Kidney epithelial cell (primary cell): ENCODE data around the gene ATXN2. TPM values are rescaled to one million over a fixed set of nuclear protein-coding genes. Genes with fewer than 3 reads are reported as not detected.
A peak's percentile ranks its signal among the peaks of the same experiment; 100 is the strongest.
"Not testable (repeated sequence)": the region's sequence is repeated elsewhere in the genome, so short reads cannot be mapped to it uniquely, and the experiment has no call there.

Experiments used
- DNase-seq: peaks from one replicate; pipeline ENCODE4 v3.0.0-alpha.2; 2010; ENCODE audit warnings: low read depth
- H3K27me3 ChIP-seq: 2 replicates; pipeline ENCODE4 v1.6.0; 2011; ENCODE audit warnings: low read length; ENCODE audit not compliant: control insufficient read depth, insufficient read depth
- H3K36me3 ChIP-seq: 2 replicates; pipeline ENCODE4 v1.5.1; 2011; ENCODE audit warnings: low read length; ENCODE audit not compliant: control insufficient read depth, insufficient read depth
- H3K4me3 ChIP-seq: 2 replicates; pipeline ENCODE4 v1.5.1; 2011; ENCODE audit warnings: low read depth, mild to moderate bottlenecking, control low read depth, low read length
- CTCF ChIP-seq: IDR thresholded peaks from 2 replicates; pipeline ENCODE4 v1.5.1; 2011; ENCODE audit warnings: mild to moderate bottlenecking, moderate library complexity, low read length, control low read depth, inconsistent platforms; ENCODE audit not compliant: insufficient read depth, poor library complexity, severe bottlenecking
- total RNA-seq: library from RNA; depleted of rRNA; stranded (reverse); fragments of >200 nt; gene quantifications from 2 replicates; pipeline ENCODE4 v1.2.3, GENCODE V29; 2015

The ATXN2 gene
- total RNA-seq, 1 donor from 2014 or later = 26.3 TPM

- DNase-seq = no peak
- H3K36me3 ChIP-seq = no peaks in the 10 kb centered on the region
- H3K27me3 ChIP-seq = no peaks in the 10 kb centered on the region
- no peak for TF ChIP-seq CTCF
- no peak overlapping the region for H3K4me3 ChIP-seq
Measured at GRCh38 chr12:111494676-111495075, 104.4 kb downstream of the ATXN2 start.

- H3K36me3 ChIP-seq, H3K27me3 ChIP-seq, H3K4me3 ChIP-seq: not testable (repeated sequence)
- DNase-seq = peak; percentile 16
Measured at GRCh38 chr12:111492979-111493378, 106.1 kb downstream of the ATXN2 start.

- TF ChIP-seq CTCF = no peak
- no peak overlapping the region for H3K4me3 ChIP-seq
- H3K27me3 ChIP-seq = no peaks in the 10 kb centered on the region
- no peaks in the 10 kb centered on the region for H3K36me3 ChIP-seq
- no peak for DNase-seq
Measured at GRCh38 chr12:111488798-111489197, 110.3 kb downstream of the ATXN2 start.

GRCh38 chr12:111488271-111488670, 110.8 kb downstream of the ATXN2 start:
- H3K36me3 ChIP-seq = no peaks in the 10 kb centered on the region
- no peak overlapping the region for H3K4me3 ChIP-seq
- no peak for DNase-seq
- no peaks in the 10 kb centered on the region for H3K27me3 ChIP-seq
- TF ChIP-seq CTCF = no peak

GRCh38 chr12:111482462-111482861, 116.7 kb downstream of the ATXN2 start:
- TF ChIP-seq CTCF = peak; percentile 24
- Histone ChIP-seq H3K27me3 (no peaks in the 10 kb centered on the region), H3K4me3 (no peak overlapping the region), H3K36me3 (no peaks in the 10 kb centered on the region)
- no peak for DNase-seq

GRCh38 chr12:111471236-111471635, 127.9 kb downstream of the ATXN2 start:
- DNase-seq = no peak
- peaks cover 4% of the 10 kb centered on the region for H3K36me3 ChIP-seq
- no peaks in the 10 kb centered on the region for H3K27me3 ChIP-seq
- no peak for TF ChIP-seq CTCF
- no peak overlapping the region for H3K4me3 ChIP-seq
